Sigmoid colon (tissue), 7 donors: ENCODE measurements around the gene ALG12. TPM values are rescaled to one million over a fixed set of nuclear protein-coding genes. Genes with fewer than 3 reads are reported as not detected.

ENCODE experiments used
- DNase-seq: peaks from one replicate; pipeline ENCODE4 v3.0.0-alpha.2; 2019
- H3K27ac ChIP-seq, 4 donors: fragments of 200-600 bp; sonication (generic); one replicate each; pipeline ENCODE4 v1.5.1; 2016 to 2019; ENCODE audit warnings: mild to moderate bottlenecking in 1 of 4
- H3K27me3 ChIP-seq, 3 donors: fragments of 200-600 bp; sonication (generic); one replicate each; pipeline ENCODE4 v1.5.1; 2019; ENCODE audit warnings: mild to moderate bottlenecking in 1 of 3
- H3K36me3 ChIP-seq, 4 donors: fragments of 200-600 bp; sonication (generic); one replicate each; pipeline ENCODE4 v1.5.1; 2016 to 2019
- H3K4me1 ChIP-seq, 4 donors: fragments of 200-600 bp; sonication (generic); one replicate each; pipeline ENCODE4 v1.5.1; 2017 to 2019
- H3K4me3 ChIP-seq, 4 donors: fragments of 200-600 bp; sonication (generic); one replicate each; pipeline ENCODE4 v1.5.1; 2017 to 2019; ENCODE audit warnings: mild to moderate bottlenecking in 2 of 4, moderate library complexity in 1 of 4
- H3K9me3 ChIP-seq, 4 donors: fragments of 200-600 bp in 3 of 4; sonication (generic) in 3 of 4; one replicate each; pipeline versions ENCODE4 v1.5.1 to v1.6.1; 2013 to 2019
- EP300 ChIP-seq, 4 donors: sonication (generic); formaldehyde crosslinking; IDR thresholded peaks; one replicate each; pipeline ENCODE4 v1.6.1; 2017; ENCODE audit warnings: antibody characterized with exemption in 4 of 4
- POLR2A ChIP-seq, 2 donors: fragments of 450-650 bp; IDR thresholded peaks; one replicate each; pipeline ENCODE4 v1.6.1; 2016; ENCODE audit warnings: antibody characterized with exemption in 2 of 2, mild to moderate bottlenecking in 2 of 2, moderate library complexity in 2 of 2
- POLR2AphosphoS5 ChIP-seq, 4 donors: sonication (generic); formaldehyde crosslinking; IDR thresholded peaks; one replicate each; pipeline ENCODE4 v1.6.1; 2017; ENCODE audit warnings: antibody characterized with exemption in 4 of 4
- WGBS, 2 donors: extraction: QIAGEN DNeasy Blood & Tissue Kit; methylation state at CpG; one replicate each; pipeline ENCODE4 v1.1.7; 2013; 5-methylcytosine and 5-hydroxymethylcytosine counted together
- intact Hi-C: fragments of 100-400 bp; cut with DNase I; formaldehyde crosslinking; loops from one replicate; pipeline ENCODE4 v1.15.1; 2023
- polyA plus RNA-seq, 3 donors: library from polyadenylated mRNA; stranded (reverse); fragments of 200-250 nt; gene quantifications; one replicate each; pipeline ENCODE4 v1.2.3, GENCODE V29; 2013
- total RNA-seq, 4 donors: library from RNA; depleted of rRNA; stranded (reverse); fragments of >200 nt; gene quantifications; one replicate each; pipeline ENCODE4 v1.1.0, GENCODE V29; 2016
- TF ChIP-seq, protein P1 (sequence below), 4 experiments: fragments of 450-650 bp in 3 of 4; fragments of 200-600 bp in 1 of 4; IDR thresholded peaks; one replicate each; pipeline ENCODE4 v1.5.1; 2016 to 2019; ENCODE audit warnings: antibody characterized with exemption in 4 of 4, mild to moderate bottlenecking in 3 of 4, moderate library complexity in 2 of 4
- donor health status: healthy with polysubstance abuse.
- donor health status: Bipolar disorder and iron deficiency.
- donor health status: healthy.

The ALG12 gene
- total and polyA plus RNA-seq, 7 donors: 1.8 to 23.9 (median 14.4) TPM

DNA sequence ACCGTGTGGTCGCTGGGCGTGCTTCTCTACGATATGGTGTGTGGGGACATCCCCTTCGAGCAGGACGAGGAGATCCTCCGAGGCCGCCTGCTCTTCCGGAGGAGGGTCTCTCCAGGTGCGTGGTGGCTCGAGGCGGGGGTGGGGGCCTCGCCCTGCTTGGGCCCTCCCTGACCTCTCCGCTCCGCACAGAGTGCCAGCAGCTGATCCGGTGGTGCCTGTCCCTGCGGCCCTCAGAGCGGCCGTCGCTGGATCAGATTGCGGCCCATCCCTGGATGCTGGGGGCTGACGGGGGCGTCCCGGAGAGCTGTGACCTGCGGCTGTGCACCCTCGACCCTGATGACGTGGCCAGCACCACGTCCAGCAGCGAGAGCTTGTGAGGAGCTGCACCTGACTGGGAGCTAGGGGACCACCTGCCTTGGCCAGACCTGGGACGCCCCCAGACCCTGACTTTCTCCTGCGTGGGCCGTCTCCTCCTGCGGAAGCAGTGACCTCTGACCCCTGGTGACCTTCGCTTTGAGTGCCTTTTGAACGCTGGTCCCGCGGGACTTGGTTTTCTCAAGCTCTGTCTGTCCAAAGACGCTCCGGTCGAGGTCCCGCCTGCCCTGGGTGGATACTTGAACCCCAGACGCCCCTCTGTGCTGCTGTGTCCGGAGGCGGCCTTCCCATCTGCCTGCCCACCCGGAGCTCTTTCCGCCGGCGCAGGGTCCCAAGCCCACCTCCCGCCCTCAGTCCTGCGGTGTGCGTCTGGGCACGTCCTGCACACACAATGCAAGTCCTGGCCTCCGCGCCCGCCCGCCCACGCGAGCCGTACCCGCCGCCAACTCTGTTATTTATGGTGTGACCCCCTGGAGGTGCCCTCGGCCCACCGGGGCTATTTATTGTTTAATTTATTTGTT, 44.8 kb upstream of the ALG12 start:
- intact Hi-C loops: loop anchor here (5.0 to 10.0 kb wide), 3 partner anchors 111 to 222 kb away; partner anchors contain the start of genes BRD1, TRABD and ZBED4
- Histone ChIP-seq H3K27ac (peak overlapping the region; percentile 89 to 99 (median 96)), H3K36me3 (peaks cover 11 to 24% (median 16%) of the 10 kb centered on the region in 4 donors), H3K4me3 (peak overlapping the region; percentile 67 to 96 (median 82)), H3K9me3 (no peaks in the 10 kb centered on the region), H3K27me3 (no peaks in the 10 kb centered on the region), H3K4me1 (peaks cover 0 to 74% (median 55%) of the 10 kb centered on the region in 4 donors)
- 28 to 57% methylated on average over 63 of the region's 63 CpGs for WGBS, 2 donors
- TF ChIP-seq POLR2AphosphoS5 (IDR thresholded peaks at IDR 0.05): no peak
- peak; percentile 80 for DNase-seq

DNA sequence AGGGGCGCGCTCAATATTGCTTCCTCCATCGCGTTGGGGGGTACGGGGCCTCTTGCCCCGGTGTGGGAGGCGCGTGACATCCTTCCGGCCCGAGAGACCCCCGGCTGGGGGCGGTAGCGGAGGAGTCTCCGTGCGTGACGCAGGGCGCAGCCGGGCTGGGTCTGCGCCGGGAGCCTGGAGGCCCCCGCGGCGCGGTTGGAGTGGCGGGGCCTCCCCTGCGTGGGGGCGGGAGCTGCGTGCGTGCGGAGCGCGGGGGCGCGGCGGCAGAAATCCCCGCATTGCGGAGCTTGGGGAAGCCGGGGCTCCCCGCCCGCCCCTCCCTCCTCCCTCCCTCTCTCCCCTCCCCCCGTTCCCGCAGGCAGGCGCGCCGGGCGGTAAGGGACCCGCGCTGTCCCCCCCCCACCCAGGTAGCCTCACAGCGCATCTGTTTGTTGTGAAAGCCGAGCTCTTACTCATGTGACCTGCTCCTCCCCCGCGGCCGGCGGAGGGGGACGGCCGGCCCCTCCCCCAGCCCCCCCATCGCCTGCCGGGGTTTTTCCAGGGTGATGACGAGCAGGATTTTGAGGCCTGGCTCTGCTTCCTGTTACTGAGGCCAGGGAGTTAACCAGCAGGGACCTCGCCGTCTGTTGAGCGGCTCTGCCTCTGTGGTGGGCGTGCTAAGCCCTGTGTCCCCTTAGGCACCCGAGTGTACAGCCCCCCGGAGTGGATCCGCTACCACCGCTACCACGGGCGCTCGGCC, 43.9 kb upstream of the ALG12 start:
- intact Hi-C loops: loop anchor here (5.0 to 10.0 kb wide), 3 partner anchors 110 to 223 kb away; partner anchors contain the start of genes BRD1, TRABD and ZBED4
- H3K4me1 ChIP-seq: peaks cover 0 to 65% (median 50%) of the 10 kb centered on the region in 4 donors
- TF ChIP-seq POLR2A (IDR thresholded peaks at IDR 0.05): peak in 1 of 2 donors; percentile 41
- TF ChIP-seq EP300 (IDR thresholded peaks at IDR 0.05): peak in 2 of 4 donors; percentile 29 to 64
- TF ChIP-seq POLR2AphosphoS5 (IDR thresholded peaks at IDR 0.05): peak; percentile 56 to 86 (median 62)
- TF ChIP-seq, protein P1, sequence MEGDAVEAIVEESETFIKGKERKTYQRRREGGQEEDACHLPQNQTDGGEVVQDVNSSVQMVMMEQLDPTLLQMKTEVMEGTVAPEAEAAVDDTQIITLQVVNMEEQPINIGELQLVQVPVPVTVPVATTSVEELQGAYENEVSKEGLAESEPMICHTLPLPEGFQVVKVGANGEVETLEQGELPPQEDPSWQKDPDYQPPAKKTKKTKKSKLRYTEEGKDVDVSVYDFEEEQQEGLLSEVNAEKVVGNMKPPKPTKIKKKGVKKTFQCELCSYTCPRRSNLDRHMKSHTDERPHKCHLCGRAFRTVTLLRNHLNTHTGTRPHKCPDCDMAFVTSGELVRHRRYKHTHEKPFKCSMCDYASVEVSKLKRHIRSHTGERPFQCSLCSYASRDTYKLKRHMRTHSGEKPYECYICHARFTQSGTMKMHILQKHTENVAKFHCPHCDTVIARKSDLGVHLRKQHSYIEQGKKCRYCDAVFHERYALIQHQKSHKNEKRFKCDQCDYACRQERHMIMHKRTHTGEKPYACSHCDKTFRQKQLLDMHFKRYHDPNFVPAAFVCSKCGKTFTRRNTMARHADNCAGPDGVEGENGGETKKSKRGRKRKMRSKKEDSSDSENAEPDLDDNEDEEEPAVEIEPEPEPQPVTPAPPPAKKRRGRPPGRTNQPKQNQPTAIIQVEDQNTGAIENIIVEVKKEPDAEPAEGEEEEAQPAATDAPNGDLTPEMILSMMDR (IDR thresholded peaks at IDR 0.05): no peak
- no peaks in the 10 kb centered on the region for H3K27me3 ChIP-seq
- H3K36me3 ChIP-seq: peaks cover 11 to 24% (median 16%) of the 10 kb centered on the region in 4 donors
- 1 to 3% methylated on average over 70 of the region's 70 CpGs for WGBS, 2 donors
- no peaks in the 10 kb centered on the region for H3K9me3 ChIP-seq
- peak overlapping the region; percentile 67 to 96 (median 82) for H3K4me3 ChIP-seq
- DNase-seq: peak; percentile 97
- H3K27ac ChIP-seq: peak overlapping the region; percentile 89 to 99 (median 96)

DNA sequence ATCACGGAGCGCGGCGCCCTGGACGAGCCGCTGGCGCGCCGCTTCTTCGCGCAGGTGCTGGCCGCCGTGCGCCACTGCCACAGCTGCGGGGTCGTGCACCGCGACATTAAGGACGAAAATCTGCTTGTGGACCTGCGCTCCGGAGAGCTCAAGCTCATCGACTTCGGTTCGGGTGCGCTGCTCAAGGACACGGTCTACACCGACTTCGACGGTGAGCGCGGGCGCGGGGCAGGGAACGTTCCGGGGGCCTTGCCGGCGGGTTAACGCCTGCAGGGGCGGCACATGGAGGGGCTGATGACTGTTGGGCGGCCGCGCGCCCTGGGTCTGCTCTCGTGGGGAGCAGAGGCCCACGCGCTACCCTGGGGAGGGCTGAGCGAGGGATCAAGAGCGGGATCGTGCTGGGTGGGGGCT, 43.4 kb upstream of the ALG12 start:
- peaks cover 0 to 60% (median 44%) of the 10 kb centered on the region in 4 donors for H3K4me1 ChIP-seq
- H3K9me3 ChIP-seq: no peaks in the 10 kb centered on the region
- TF ChIP-seq POLR2AphosphoS5 (IDR thresholded peaks at IDR 0.05) (peak in 1 of 4 donors; percentile 19), POLR2A (IDR thresholded peaks at IDR 0.05) (no peak)
- H3K27me3 ChIP-seq: no peaks in the 10 kb centered on the region
- peak overlapping the region; percentile 89 to 99 (median 96) for H3K27ac ChIP-seq
- peak overlapping the region; percentile 67 to 96 (median 82) for H3K4me3 ChIP-seq
- DNase-seq: no peak
- WGBS, 2 donors: 1% methylated on average over 49 of the region's 49 CpGs
- intact Hi-C loops: loop anchor here (1.0 to 10.0 kb wide), 4 partner anchors 43 to 223 kb away; partner anchors contain the start of genes ALG12, BRD1, CRELD2 and TRABD
- peaks cover 11 to 24% (median 16%) of the 10 kb centered on the region in 4 donors for H3K36me3 ChIP-seq

DNA sequence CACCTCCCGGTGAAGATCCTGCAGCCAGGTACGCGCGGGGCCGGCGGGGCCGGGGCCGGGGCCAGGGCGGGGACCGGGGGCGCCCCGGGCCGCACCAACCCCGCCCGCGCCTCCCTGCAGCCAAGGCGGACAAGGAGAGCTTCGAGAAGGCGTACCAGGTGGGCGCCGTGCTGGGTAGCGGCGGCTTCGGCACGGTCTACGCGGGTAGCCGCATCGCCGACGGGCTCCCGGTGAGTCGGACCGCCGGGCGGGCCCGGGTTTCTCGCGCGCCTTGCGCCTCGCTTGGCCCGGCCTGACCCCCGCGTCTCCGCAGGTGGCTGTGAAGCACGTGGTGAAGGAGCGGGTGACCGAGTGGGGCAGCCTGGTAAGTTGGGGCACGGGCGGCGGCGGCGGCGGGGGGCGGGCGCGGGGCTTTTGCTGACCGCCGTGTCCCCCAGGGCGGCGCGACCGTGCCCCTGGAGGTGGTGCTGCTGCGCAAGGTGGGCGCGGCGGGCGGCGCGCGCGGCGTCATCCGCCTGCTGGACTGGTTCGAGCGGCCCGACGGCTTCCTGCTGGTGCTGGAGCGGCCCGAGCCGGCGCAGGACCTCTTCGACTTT, 42.9 kb upstream of the ALG12 start:
- Histone ChIP-seq H3K27ac (peak overlapping the region; percentile 89 to 99 (median 96)), H3K36me3 (peaks cover 11 to 24% (median 16%) of the 10 kb centered on the region in 4 donors), H3K9me3 (no peaks in the 10 kb centered on the region), H3K4me3 (peak overlapping the region; percentile 67 to 96 (median 82)), H3K27me3 (no peaks in the 10 kb centered on the region), H3K4me1 (peaks cover 0 to 55% (median 39%) of the 10 kb centered on the region in 4 donors)
- peak; percentile 76 for DNase-seq
- WGBS, 2 donors: 0 to 1% methylated on average over 84 of the region's 84 CpGs
- TF ChIP-seq POLR2A (IDR thresholded peaks at IDR 0.05) (no peak), POLR2AphosphoS5 (IDR thresholded peaks at IDR 0.05) (no peak), EP300 (IDR thresholded peaks at IDR 0.05) (no peak)
- TF ChIP-seq, protein P1 (IDR thresholded peaks at IDR 0.05): no peak
- intact Hi-C loops: loop anchor here (1.0 to 10.0 kb wide), 4 partner anchors 43 to 224 kb away; partner anchors contain the start of genes ALG12, BRD1, CRELD2 and TRABD
